Mononuclear cell (primary cell): ENCODE results near the gene VENTX. TPM values are rescaled to one million over a fixed set of nuclear protein-coding genes. Genes with fewer than 3 reads are reported as not detected.

Experiments used
- H3K27me3 ChIP-seq: 2 replicates; pipeline ENCODE4 v1.6.0; 2011; ENCODE audit warnings: low read length, control low read depth; ENCODE audit not compliant: insufficient read depth
- H3K4me1 ChIP-seq: 2 replicates; pipeline ENCODE4 v1.5.1; 2011; ENCODE audit warnings: mild to moderate bottlenecking, low read length, control low read depth; ENCODE audit not compliant: insufficient read depth
- H3K4me3 ChIP-seq: 2 replicates; pipeline ENCODE4 v1.5.1; 2011; ENCODE audit warnings: mild to moderate bottlenecking, low read length, moderate library complexity
- H3K9me3 ChIP-seq: 2 replicates; pipeline ENCODE4 v1.5.1; 2011; ENCODE audit warnings: low read depth, mild to moderate bottlenecking, control low read depth, low read length
- total RNA-seq: library from RNA; depleted of rRNA; stranded (reverse); fragments of >200 nt; gene quantifications from one replicate; pipeline ENCODE4 v1.2.3, GENCODE V29; 2012

Gene VENTX
- 2.0 TPM for total RNA-seq

- peaks cover 42% of the 10 kb centered on the region for H3K27me3 ChIP-seq
- H3K9me3 ChIP-seq: no peaks in the 10 kb centered on the region
- peaks cover 51% of the 10 kb centered on the region for H3K4me1 ChIP-seq
- peak within 1 kb of the TSS; percentile 12 for H3K4me3 ChIP-seq
These were observed at the start of gene VENTX for GRCh38 chr10:133237588-133238465. VENTX (plus strand) TSS chr10:133237855; CDS start chr10:133237915, 60 bp downstream.

GRCh38 chr10:133187906-133188681, 49.6 kb upstream of the VENTX start:
- H3K9me3 ChIP-seq: no peaks in the 10 kb centered on the region
- no peaks in the 10 kb centered on the region for H3K27me3 ChIP-seq
- H3K4me1 ChIP-seq: no peaks in the 10 kb centered on the region
- no peak overlapping the region for H3K4me3 ChIP-seq

GRCh38 chr10:133189256-133189655, 48.4 kb upstream of the VENTX start:
- H3K27me3 ChIP-seq: no peaks in the 10 kb centered on the region
- H3K4me3 ChIP-seq: no peak overlapping the region
- no peaks in the 10 kb centered on the region for H3K9me3 ChIP-seq
- no peaks in the 10 kb centered on the region for H3K4me1 ChIP-seq

- H3K4me1 ChIP-seq: no peaks in the 10 kb centered on the region
- H3K27me3 ChIP-seq: no peaks in the 10 kb centered on the region
- no peaks in the 10 kb centered on the region for H3K9me3 ChIP-seq
- no peak overlapping the region for H3K4me3 ChIP-seq
These were observed 47.9 kb upstream of the VENTX start for GRCh38 chr10:133189726-133190125.

- H3K27me3 ChIP-seq: no peaks in the 10 kb centered on the region
- H3K9me3 ChIP-seq: no peaks in the 10 kb centered on the region
- no peak overlapping the region for H3K4me3 ChIP-seq
- H3K4me1 ChIP-seq: no peaks in the 10 kb centered on the region
These were observed 47.4 kb upstream of the VENTX start for GRCh38 chr10:133190225-133190624.

GRCh38 chr10:133191651-133192050, 46.0 kb upstream of the VENTX start:
- Histone ChIP-seq H3K27me3 (no peaks in the 10 kb centered on the region), H3K9me3 (no peaks in the 10 kb centered on the region), H3K4me3 (no peak overlapping the region), H3K4me1 (no peaks in the 10 kb centered on the region)

GRCh38 chr10:133194151-133194550, 43.5 kb upstream of the VENTX start:
- Histone ChIP-seq H3K4me3 (no peak overlapping the region), H3K9me3 (no peaks in the 10 kb centered on the region), H3K27me3 (no peaks in the 10 kb centered on the region), H3K4me1 (no peaks in the 10 kb centered on the region)

GRCh38 chr10:133195096-133195495, 42.6 kb upstream of the VENTX start:
- Histone ChIP-seq H3K4me3 (no peak overlapping the region), H3K9me3 (no peaks in the 10 kb centered on the region), H3K4me1 (no peaks in the 10 kb centered on the region), H3K27me3 (no peaks in the 10 kb centered on the region)

GRCh38 chr10:133195611-133196010, 42.0 kb upstream of the VENTX start:
- no peaks in the 10 kb centered on the region for H3K27me3 ChIP-seq
- H3K4me3 ChIP-seq: no peak overlapping the region
- H3K4me1 ChIP-seq: no peaks in the 10 kb centered on the region
- no peaks in the 10 kb centered on the region for H3K9me3 ChIP-seq

GRCh38 chr10:133196221-133196915, 41.3 kb upstream of the VENTX start:
- H3K27me3 ChIP-seq: no peaks in the 10 kb centered on the region
- no peaks in the 10 kb centered on the region for H3K4me1 ChIP-seq
- H3K9me3 ChIP-seq: no peaks in the 10 kb centered on the region
- H3K4me3 ChIP-seq: no peak overlapping the region

GRCh38 chr10:133196936-133197758, 40.5 kb upstream of the VENTX start:
- Histone ChIP-seq H3K27me3 (no peaks in the 10 kb centered on the region), H3K4me1 (no peaks in the 10 kb centered on the region), H3K4me3 (no peak overlapping the region), H3K9me3 (no peaks in the 10 kb centered on the region)

GRCh38 chr10:133197786-133198185, 39.9 kb upstream of the VENTX start:
- no peaks in the 10 kb centered on the region for H3K27me3 ChIP-seq
- no peaks in the 10 kb centered on the region for H3K4me1 ChIP-seq
- no peak overlapping the region for H3K4me3 ChIP-seq
- no peaks in the 10 kb centered on the region for H3K9me3 ChIP-seq

GRCh38 chr10:133198206-133198605, 39.4 kb upstream of the VENTX start:
- H3K9me3 ChIP-seq: no peaks in the 10 kb centered on the region
- H3K4me1 ChIP-seq: no peaks in the 10 kb centered on the region
- no peak overlapping the region for H3K4me3 ChIP-seq
- H3K27me3 ChIP-seq: no peaks in the 10 kb centered on the region

GRCh38 chr10:133198621-133199487, 38.8 kb upstream of the VENTX start:
- no peak overlapping the region for H3K4me3 ChIP-seq
- H3K4me1 ChIP-seq: no peaks in the 10 kb centered on the region
- H3K27me3 ChIP-seq: no peaks in the 10 kb centered on the region

More at GRCh38 chr10:133198621-133199487, 38.8 kb upstream of the VENTX start:
- no peaks in the 10 kb centered on the region for H3K9me3 ChIP-seq
